Liver (tissue), 9 donors: ENCODE data around the gene MAGI1. TPM values are rescaled to one million over a fixed set of nuclear protein-coding genes. Genes with fewer than 3 reads are reported as not detected.

Experiments
- DNase-seq: peaks from one replicate; pipeline ENCODE4 v3.0.0-alpha.2; 2017; ENCODE audit warnings: low spot score
- H3K27ac ChIP-seq, 2 donors: one replicate each; pipeline ENCODE4 v1.7.0; 2013; ENCODE audit warnings: inconsistent platforms in 2 of 2, low read length in 2 of 2, control low read depth in 1 of 2, low read depth in 1 of 2, mild to moderate bottlenecking in 1 of 2
- H3K27me3 ChIP-seq, 4 donors: one replicate each; pipeline versions ENCODE4 v1.6.1 to v1.7.0; 2013; ENCODE audit warnings: low read length in 3 of 4, inconsistent platforms in 1 of 4, mild to moderate bottlenecking in 1 of 4, moderate library complexity in 1 of 4; ENCODE audit not compliant: control insufficient read depth in 4 of 4, insufficient read depth in 4 of 4
- H3K36me3 ChIP-seq, 4 donors: one replicate each; pipeline versions ENCODE4 v1.6.1 to v1.7.0; 2013; ENCODE audit warnings: low read length in 3 of 4, mild to moderate bottlenecking in 3 of 4, low read depth in 1 of 4, moderate library complexity in 1 of 4; ENCODE audit not compliant: control insufficient read depth in 4 of 4, insufficient read depth in 3 of 4
- H3K4me1 ChIP-seq, 4 donors: one replicate each; pipeline versions ENCODE4 v1.6.1 to v1.7.0; 2013; ENCODE audit warnings: low read length in 3 of 4, mild to moderate bottlenecking in 3 of 4, moderate library complexity in 1 of 4; ENCODE audit not compliant: control insufficient read depth in 4 of 4, insufficient read depth in 4 of 4
- H3K4me3 ChIP-seq, 3 donors: one replicate each; pipeline versions ENCODE4 v1.6.1 to v1.7.0; 2013; ENCODE audit warnings: low read length in 3 of 3, control low read depth in 1 of 3, low read depth in 1 of 3, mild to moderate bottlenecking in 1 of 3
- H3K9ac ChIP-seq, 2 donors: one replicate each; pipeline ENCODE4 v1.7.0; 2013; ENCODE audit warnings: low read length in 2 of 2, mild to moderate bottlenecking in 2 of 2, moderate library complexity in 2 of 2, control low read depth in 1 of 2, low read depth in 1 of 2
- H3K9me3 ChIP-seq, 4 donors: one replicate each; pipeline versions ENCODE4 v1.6.1 to v1.7.0; 2013; ENCODE audit warnings: low read length in 3 of 4; ENCODE audit not compliant: control insufficient read depth in 4 of 4
- ATF3 ChIP-seq: IDR thresholded peaks from 2 replicates; pipeline ENCODE4 v1.6.1; 2016; ENCODE audit warnings: antibody characterized with exemption
- CTCF ChIP-seq: fragments of 150-350 bp; IDR thresholded peaks from 2 replicates; pipeline ENCODE4 v1.5.1; 2017; ENCODE audit warnings: improper control_type of control experiment, low read depth, low read length; ENCODE audit not compliant: missing input control
- EGR1 ChIP-seq, 2 donors: IDR thresholded peaks; 2 replicates each; pipeline ENCODE4 v1.6.1; 2016 to 2018; ENCODE audit warnings: antibody characterized with exemption in 2 of 2, low read depth in 2 of 2
- FOXA1 ChIP-seq: IDR thresholded peaks from 2 replicates; pipeline ENCODE4 v1.6.1; 2016; ENCODE audit warnings: antibody characterized with exemption
- FOXA2 ChIP-seq: IDR thresholded peaks from 2 replicates; pipeline ENCODE4 v1.6.1; 2016; ENCODE audit warnings: antibody characterized with exemption
- GABPA ChIP-seq, 2 donors: IDR thresholded peaks in 1 of 2; conservative IDR thresholded peaks in 1 of 2; 2 replicates each; pipeline ENCODE4 v1.6.1; 2016; ENCODE audit warnings: antibody characterized with exemption in 2 of 2, mild to moderate bottlenecking in 1 of 2, moderate library complexity in 1 of 2
- HNF4G ChIP-seq: IDR thresholded peaks from 2 replicates; pipeline ENCODE4 v1.6.1; 2016; ENCODE audit warnings: antibody characterized with exemption
- JUND ChIP-seq, 2 donors: IDR thresholded peaks; 2 replicates each; pipeline ENCODE4 v1.6.1; 2016; ENCODE audit warnings: antibody characterized with exemption in 2 of 2
- MAX ChIP-seq: IDR thresholded peaks from 2 replicates; pipeline ENCODE4 v1.6.1; 2016; ENCODE audit warnings: antibody characterized with exemption
- NR2F2 ChIP-seq: IDR thresholded peaks from 2 replicates; pipeline ENCODE4 v1.6.1; 2016; ENCODE audit warnings: antibody characterized with exemption
- REST ChIP-seq: IDR thresholded peaks from 2 replicates; pipeline ENCODE4 v1.6.1; 2016; ENCODE audit warnings: antibody characterized with exemption, mild to moderate bottlenecking
- RXRA ChIP-seq, 2 donors: IDR thresholded peaks; 2 replicates each; pipeline ENCODE4 v1.6.1; 2017 to 2018; ENCODE audit warnings: antibody characterized with exemption in 2 of 2, mild to moderate bottlenecking in 1 of 2
- TAF1 ChIP-seq: conservative IDR thresholded peaks from 2 replicates; pipeline ENCODE4 v1.6.1; 2016; ENCODE audit warnings: antibody characterized with exemption, mild to moderate bottlenecking
- YY1 ChIP-seq: IDR thresholded peaks from 2 replicates; pipeline ENCODE4 v1.6.1; 2016; ENCODE audit warnings: antibody characterized with exemption, mild to moderate bottlenecking
- WGBS: extraction: QIAGEN DNeasy Blood & Tissue Kit; methylation state at CpG from one replicate; pipeline ENCODE4 v1.1.7; 2013; 5-methylcytosine and 5-hydroxymethylcytosine counted together
- polyA plus RNA-seq, 2 donors: library from polyadenylated mRNA; stranded (reverse) in 1 of 2; unstranded in 1 of 2; fragments of 200-250 nt in 1 of 2; fragments of >200 nt in 1 of 2; fragmentation: Nextera tagmentation in 1 of 2; extraction: Ambion mirVana in 1 of 2; gene quantifications; one replicate each; pipeline versions ENCODE4 v1.2.1 to v1.2.3, GENCODE V29; 2013 to 2015
- total RNA-seq, 2 donors: library from RNA; depleted of rRNA; stranded (reverse); fragments of >200 nt; gene quantifications; one replicate each; pipeline ENCODE4 v1.2.3, GENCODE V29; 2014
- donor health status: healthy.
- donor health status: healthy.
- donor health status: healthy.
- donor health status: healthy.
- donor health status: healthy.

MAGI1 gene
- total and polyA plus RNA-seq, 4 donors, result 9.6 to 68.8 (median 14.0) TPM

- TF ChIP-seq CTCF, result no peak
- TF ChIP-seq JUND (IDR thresholded peaks at IDR 0.05), result no peak
- no peak for TF ChIP-seq YY1
- no peak for TF ChIP-seq TAF1
- TF ChIP-seq FOXA2, result no peak
Observed at GRCh38 chr3:65642883-65643282, 395.8 kb downstream of the MAGI1 start (continued).

- Histone ChIP-seq H3K27ac (no peak overlapping the region), H3K4me1 (no peaks in the 10 kb centered on the region), H3K9me3 (no peaks in the 10 kb centered on the region), H3K27me3 (no peaks in the 10 kb centered on the region), H3K4me3 (no peak overlapping the region), H3K9ac (no peak overlapping the region), H3K36me3 (no peaks in the 10 kb centered on the region)
- DNase-seq, result no peak
- TF ChIP-seq FOXA2 (no peak), YY1 (no peak), RXRA (IDR thresholded peaks at IDR 0.05) (no peak), JUND (IDR thresholded peaks at IDR 0.05) (no peak), HNF4G (no peak), ATF3 (no peak), NR2F2 (no peak), FOXA1 (no peak), EGR1 (IDR thresholded peaks at IDR 0.05; ENCODE audit: low read depth in 2 of 2) (no peak), CTCF (no peak), REST (no peak), MAX (no peak)
- WGBS, result 68% methylated on average over 2 of the region's 2 CpGs
Observed at GRCh38 chr3:65641777-65642176, 396.9 kb downstream of the MAGI1 start.

GRCh38 chr3:65641045-65641444 lies 397.7 kb downstream of the MAGI1 start:
- no peak for DNase-seq
- H3K27me3 ChIP-seq, result no peaks in the 10 kb centered on the region
- H3K9ac ChIP-seq, result no peak overlapping the region
- no peaks in the 10 kb centered on the region for H3K36me3 ChIP-seq
- no peak overlapping the region for H3K27ac ChIP-seq
- WGBS, result 93% methylated on average over 4 of the region's 4 CpGs
- H3K9me3 ChIP-seq, result no peaks in the 10 kb centered on the region
- TF ChIP-seq RXRA (IDR thresholded peaks at IDR 0.05), result no peak
- no peak for TF ChIP-seq CTCF
- TF ChIP-seq GABPA (IDR thresholded peaks at IDR 0.05 in 1 of 2, conservative IDR thresholded peaks at IDR 0.05 in 1 of 2), result no peak
- H3K4me3 ChIP-seq, result no peak overlapping the region
- no peaks in the 10 kb centered on the region for H3K4me1 ChIP-seq
